Measurements from ENCODE around the gene GC.

GRCh38 chr4:71732066-71732465 lies 51.8 kb downstream of the GC start:
- TF ChIP-seq CTCF (conservative IDR thresholded peaks at IDR 0.05) (no peak), EZH2 (IDR thresholded peaks at IDR 0.05; ENCODE audit: low read depth) (no peak)
